B cell (primary cell): ENCODE measurements around the gene WNT6.

ENCODE experiments used
- CTCF ChIP-seq: fragments of 200-600 bp; IDR thresholded peaks from one replicate; pipeline ENCODE4 v1.8.0; 2022; ENCODE audit warnings: antibody characterized with exemption, mild to moderate bottlenecking
- EZH2 ChIP-seq: IDR thresholded peaks from 2 replicates; pipeline ENCODE4 v1.6.1; 2012; ENCODE audit warnings: borderline replicate concordance, low read depth, mild to moderate bottlenecking, moderate library complexity, low read length; ENCODE audit not compliant: insufficient read depth, poor library complexity, severe bottlenecking

- TF ChIP-seq CTCF (peak; percentile 94), EZH2 (no peak)
These were observed 17.1 kb downstream of the WNT6 start for GRCh38 chr2:218876562-218877219.
